ES-I3 (cell line): ENCODE measurements around the gene PLCL1.

Experiments
- H3K36me3 ChIP-seq: 2 replicates; pipeline ENCODE4 v1.6.1; 2013; ENCODE audit warnings: mild to moderate bottlenecking, low read length, control low read depth, moderate library complexity; ENCODE audit not compliant: insufficient read depth
- H3K4me1 ChIP-seq: 2 replicates; pipeline ENCODE4 v1.6.1; 2013; ENCODE audit warnings: mild to moderate bottlenecking, control low read depth, low read length; ENCODE audit not compliant: insufficient read depth
- H3K9ac ChIP-seq: 2 replicates; pipeline ENCODE4 v1.6.1; 2013; ENCODE audit warnings: low read depth, mild to moderate bottlenecking, low read length, moderate library complexity
- H3K9me3 ChIP-seq: 2 replicates; pipeline ENCODE4 v1.6.1; 2013; ENCODE audit warnings: mild to moderate bottlenecking, low read length, moderate library complexity; ENCODE audit not compliant: control insufficient read depth, insufficient read depth

Gene PLCL1

GRCh38 chr2:198113316-198113715, 308.9 kb downstream of the PLCL1 start:
- no peaks in the 10 kb centered on the region for H3K4me1 ChIP-seq
- H3K9ac ChIP-seq: no peak overlapping the region
- no peaks in the 10 kb centered on the region; the same call in 1 of the 2 replicates for H3K9me3 ChIP-seq
- H3K36me3 ChIP-seq: no peaks in the 10 kb centered on the region

- Histone ChIP-seq H3K36me3 (no peaks in the 10 kb centered on the region), H3K9me3 (no peaks in the 10 kb centered on the region), H3K4me1 (no peaks in the 10 kb centered on the region), H3K9ac (no peak overlapping the region)
These were observed 309.7 kb downstream of the PLCL1 start for GRCh38 chr2:198114064-198114463.

- Histone ChIP-seq H3K9ac (no peak overlapping the region), H3K4me1 (no peaks in the 10 kb centered on the region), H3K9me3 (no peaks in the 10 kb centered on the region), H3K36me3 (no peaks in the 10 kb centered on the region)
These were observed 310.8 kb downstream of the PLCL1 start for GRCh38 chr2:198115201-198115600.

GRCh38 chr2:198116756-198117155, 312.4 kb downstream of the PLCL1 start:
- no peak overlapping the region for H3K9ac ChIP-seq
- no peaks in the 10 kb centered on the region for H3K9me3 ChIP-seq
- no peaks in the 10 kb centered on the region for H3K4me1 ChIP-seq
- H3K36me3 ChIP-seq: no peaks in the 10 kb centered on the region

GRCh38 chr2:198117406-198118041, 313.1 kb downstream of the PLCL1 start:
- Histone ChIP-seq H3K36me3 (no peaks in the 10 kb centered on the region), H3K4me1 (no peaks in the 10 kb centered on the region), H3K9ac (no peak overlapping the region), H3K9me3 (no peaks in the 10 kb centered on the region)

- no peaks in the 10 kb centered on the region for H3K4me1 ChIP-seq
- no peaks in the 10 kb centered on the region for H3K36me3 ChIP-seq
- H3K9me3 ChIP-seq: no peaks in the 10 kb centered on the region
- no peak overlapping the region for H3K9ac ChIP-seq
These were observed 323.2 kb downstream of the PLCL1 start for GRCh38 chr2:198127627-198128026.

- H3K9me3 ChIP-seq: no peaks in the 10 kb centered on the region
- no peak overlapping the region for H3K9ac ChIP-seq
- no peaks in the 10 kb centered on the region for H3K4me1 ChIP-seq
- H3K36me3 ChIP-seq: no peaks in the 10 kb centered on the region
These were observed 325.2 kb downstream of the PLCL1 start for GRCh38 chr2:198129609-198130008.

- no peaks in the 10 kb centered on the region for H3K36me3 ChIP-seq
- no peaks in the 10 kb centered on the region for H3K4me1 ChIP-seq
- H3K9ac ChIP-seq: no peak overlapping the region
- H3K9me3 ChIP-seq: no peaks in the 10 kb centered on the region
These were observed 330.0 kb downstream of the PLCL1 start for GRCh38 chr2:198134293-198134955.

GRCh38 chr2:198135481-198135934, 331.1 kb downstream of the PLCL1 start:
- no peaks in the 10 kb centered on the region for H3K4me1 ChIP-seq
- H3K9me3 ChIP-seq: no peaks in the 10 kb centered on the region
- no peaks in the 10 kb centered on the region for H3K36me3 ChIP-seq
- H3K9ac ChIP-seq: no peak overlapping the region

GRCh38 chr2:198136142-198136541, 331.7 kb downstream of the PLCL1 start:
- H3K36me3 ChIP-seq: no peaks in the 10 kb centered on the region

GRCh38 chr2:198137733-198138132, 333.3 kb downstream of the PLCL1 start:
- no peaks in the 10 kb centered on the region for H3K9me3 ChIP-seq
- H3K9ac ChIP-seq: no peak overlapping the region
- no peaks in the 10 kb centered on the region for H3K4me1 ChIP-seq
- H3K36me3 ChIP-seq: no peaks in the 10 kb centered on the region

More at GRCh38 chr2:198136142-198136541, 331.7 kb downstream of the PLCL1 start:
- no peaks in the 10 kb centered on the region for H3K9me3 ChIP-seq
- no peaks in the 10 kb centered on the region for H3K4me1 ChIP-seq
- H3K9ac ChIP-seq: no peak overlapping the region

GRCh38 chr2:198141726-198142125, 337.3 kb downstream of the PLCL1 start:
- H3K9ac ChIP-seq: no peak overlapping the region
- no peaks in the 10 kb centered on the region for H3K9me3 ChIP-seq
- H3K36me3 ChIP-seq: no peaks in the 10 kb centered on the region
- no peaks in the 10 kb centered on the region for H3K4me1 ChIP-seq

GRCh38 chr2:198143156-198143555, 338.8 kb downstream of the PLCL1 start:
- no peaks in the 10 kb centered on the region for H3K9me3 ChIP-seq
- H3K4me1 ChIP-seq: no peaks in the 10 kb centered on the region
- no peak overlapping the region for H3K9ac ChIP-seq
- H3K36me3 ChIP-seq: no peaks in the 10 kb centered on the region

- H3K4me1 ChIP-seq: no peaks in the 10 kb centered on the region
- H3K36me3 ChIP-seq: no peaks in the 10 kb centered on the region
- no peak overlapping the region for H3K9ac ChIP-seq
- no peaks in the 10 kb centered on the region for H3K9me3 ChIP-seq
These were observed 339.4 kb downstream of the PLCL1 start for GRCh38 chr2:198143793-198144192.

- H3K9ac ChIP-seq: no peak overlapping the region
- H3K9me3 ChIP-seq: no peaks in the 10 kb centered on the region
- no peaks in the 10 kb centered on the region for H3K4me1 ChIP-seq
These were observed 340.3 kb downstream of the PLCL1 start for GRCh38 chr2:198144660-198145059.

More at GRCh38 chr2:198144660-198145059, 340.3 kb downstream of the PLCL1 start:
- H3K36me3 ChIP-seq: no peaks in the 10 kb centered on the region
